ENCODE data around the gene GLIS1.

GRCh38 chr1:53540604-53541262 lies 198.2 kb downstream of the GLIS1 start:
- TF ChIP-seq CTCF (conservative IDR thresholded peaks at IDR 0.05; ENCODE audit: low read depth in 2 of 2) (no peak), POLR2AphosphoS5 (IDR thresholded peaks at IDR 0.05; ENCODE audit: low read depth) (no peak), ZNF114 (CRISPR knock-in tag; IDR thresholded peaks at IDR 0.05) (no peak), EZH2 (IDR thresholded peaks at IDR 0.05; ENCODE audit: low read depth, unreplicated experiment) (no peak), REST (IDR thresholded peaks at IDR 0.05; ENCODE audit: unreplicated experiment) (no peak), EZH2phosphoT487 (IDR thresholded peaks at IDR 0.05; ENCODE audit: unreplicated experiment) (no peak)

Data from GM23338 (cell line).